Cardiac fibroblast (primary cell): Measurements from ENCODE around the gene KIFC3.

ENCODE experiments used
- DNase-seq, 2 donors: peaks; one replicate each; pipeline versions ENCODE4 v3.0.0 to v3.0.0-alpha.2; 2010; ENCODE audit warnings: low read depth in 2 of 2
- H3K4me3 ChIP-seq, 2 donors: replicated peaks in 1 of 2; 1 replicate in 1 of 2; 2 replicates in 1 of 2; pipeline ENCODE4 v1.5.1; 2011; ENCODE audit warnings: low read depth in 2 of 2, low read length in 2 of 2, mild to moderate bottlenecking in 2 of 2, moderate library complexity in 1 of 2
- CTCF ChIP-seq: IDR thresholded peaks from one replicate; pipeline ENCODE4 v1.5.1; 2011; ENCODE audit warnings: low read depth, mild to moderate bottlenecking, low read length, inconsistent platforms

Gene KIFC3

DNA sequence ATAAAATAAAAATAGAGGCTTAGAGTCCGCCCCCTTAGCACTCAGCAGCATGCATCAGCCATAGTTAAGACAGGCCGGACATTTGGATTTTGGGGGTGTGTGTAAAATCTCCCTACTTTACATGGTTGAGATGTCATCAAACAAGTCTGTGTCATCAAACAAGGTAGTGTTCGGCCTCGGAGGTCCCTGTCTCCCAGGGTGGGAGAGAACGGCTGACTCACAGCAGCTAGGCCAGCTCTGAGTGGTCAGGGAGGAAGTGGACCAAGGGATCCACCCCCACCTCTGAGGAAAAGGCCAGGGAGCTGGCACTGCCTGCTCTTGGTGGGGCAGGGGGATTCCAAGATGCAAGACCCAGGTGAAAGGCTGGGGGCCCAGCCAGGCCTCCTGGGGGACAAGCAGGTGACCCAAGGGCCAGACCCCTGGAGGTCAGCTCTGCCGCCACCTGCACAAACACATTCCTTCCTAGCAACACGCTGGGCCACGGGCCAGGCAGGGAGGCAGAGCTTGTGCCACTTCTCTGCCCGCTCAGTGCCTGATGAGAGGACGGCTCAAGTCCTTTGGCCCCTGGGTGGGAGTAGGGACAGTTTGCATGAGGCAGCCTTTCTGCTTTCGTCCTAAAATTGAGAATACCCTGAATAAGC is 28.5 kb downstream of the KIFC3 start:
- no peak overlapping the region for H3K4me3 ChIP-seq
- DNase-seq = peak in 1 of 2 donors; percentile 19
- TF ChIP-seq CTCF = no peak

DNA sequence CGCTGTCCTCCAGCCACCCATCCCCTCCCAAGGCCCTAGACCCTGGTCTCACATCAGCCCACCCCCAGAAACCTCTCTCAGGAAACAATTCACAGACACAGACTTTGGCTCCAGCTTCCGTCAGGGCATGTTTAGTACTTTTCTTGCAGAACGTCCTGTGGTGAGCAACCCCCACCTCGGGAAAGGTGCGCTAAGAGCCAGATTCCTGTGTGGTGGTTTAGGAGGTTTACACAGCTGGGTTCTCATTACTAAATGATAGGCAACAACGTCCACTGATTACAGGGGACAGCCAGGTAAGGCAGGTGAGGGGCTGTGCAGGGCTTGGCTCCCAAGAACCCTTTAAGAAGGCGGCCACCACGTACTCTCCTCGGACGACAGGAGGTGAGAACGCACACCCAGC is 29.3 kb downstream of the KIFC3 start:
- TF ChIP-seq CTCF = no peak
- H3K4me3 ChIP-seq = no peak overlapping the region
- DNase-seq = no peak

GRCh38 chr16:57771141-57771785 is 31.0 kb downstream of the KIFC3 start:
- no peak for DNase-seq
- no peak for TF ChIP-seq CTCF
- no peak overlapping the region for H3K4me3 ChIP-seq

DNA sequence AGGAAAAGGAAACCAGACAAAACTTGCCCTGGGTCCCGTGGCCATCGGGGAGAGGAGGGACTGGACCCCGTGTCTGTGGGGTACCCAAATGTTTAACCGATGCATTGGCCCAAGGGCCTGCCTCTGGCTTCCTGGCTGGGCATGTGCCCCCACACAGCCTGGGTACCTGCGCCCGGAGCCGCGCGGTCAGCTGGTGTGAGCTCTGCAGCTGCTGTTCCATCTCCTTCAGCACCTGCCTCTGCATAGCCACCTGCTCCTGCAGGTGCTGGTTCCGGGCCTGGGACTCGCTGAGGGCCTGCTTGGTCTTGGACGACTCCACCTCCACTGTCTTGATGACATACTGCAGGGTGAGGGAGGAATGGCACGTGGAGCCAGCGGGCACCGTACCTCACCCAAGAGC is 31.9 kb downstream of the KIFC3 start:
- TF ChIP-seq CTCF = no peak
- DNase-seq = no peak

DNA sequence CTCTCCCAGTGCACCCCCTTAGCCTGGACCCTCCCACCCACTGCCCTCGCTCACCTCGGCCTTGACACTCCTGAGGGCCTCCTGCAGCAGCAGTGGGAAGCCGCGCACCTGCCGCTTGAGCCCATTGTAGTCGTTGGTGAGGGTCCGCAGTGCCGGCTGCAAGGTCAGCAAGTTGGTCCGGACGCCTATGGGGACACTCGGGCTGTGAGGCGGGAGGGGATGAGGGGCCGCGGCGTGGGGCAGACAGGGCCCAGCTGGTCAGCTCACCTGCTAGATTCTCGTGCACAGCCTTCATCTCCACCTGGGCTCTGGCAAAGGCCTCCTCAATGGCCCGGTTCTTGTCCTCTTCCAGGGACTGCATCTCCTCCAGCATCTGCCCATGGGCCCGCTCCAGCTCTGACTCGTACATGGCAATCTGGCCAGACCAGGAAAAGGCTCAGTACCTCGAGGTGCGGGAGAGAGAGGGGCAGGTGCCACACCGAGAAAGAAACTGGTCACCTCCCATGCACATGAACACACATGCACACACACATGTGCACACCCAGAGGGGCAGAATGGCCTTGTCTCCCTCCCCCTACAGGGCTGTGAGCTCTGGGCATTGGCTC is 32.6 kb downstream of the KIFC3 start:
- DNase-seq = no peak
- H3K4me3 ChIP-seq = no peak overlapping the region
- TF ChIP-seq CTCF = no peak

More for the DNA sequence above, 31.9 kb downstream of the KIFC3 start:
- no peak overlapping the region for H3K4me3 ChIP-seq

DNA sequence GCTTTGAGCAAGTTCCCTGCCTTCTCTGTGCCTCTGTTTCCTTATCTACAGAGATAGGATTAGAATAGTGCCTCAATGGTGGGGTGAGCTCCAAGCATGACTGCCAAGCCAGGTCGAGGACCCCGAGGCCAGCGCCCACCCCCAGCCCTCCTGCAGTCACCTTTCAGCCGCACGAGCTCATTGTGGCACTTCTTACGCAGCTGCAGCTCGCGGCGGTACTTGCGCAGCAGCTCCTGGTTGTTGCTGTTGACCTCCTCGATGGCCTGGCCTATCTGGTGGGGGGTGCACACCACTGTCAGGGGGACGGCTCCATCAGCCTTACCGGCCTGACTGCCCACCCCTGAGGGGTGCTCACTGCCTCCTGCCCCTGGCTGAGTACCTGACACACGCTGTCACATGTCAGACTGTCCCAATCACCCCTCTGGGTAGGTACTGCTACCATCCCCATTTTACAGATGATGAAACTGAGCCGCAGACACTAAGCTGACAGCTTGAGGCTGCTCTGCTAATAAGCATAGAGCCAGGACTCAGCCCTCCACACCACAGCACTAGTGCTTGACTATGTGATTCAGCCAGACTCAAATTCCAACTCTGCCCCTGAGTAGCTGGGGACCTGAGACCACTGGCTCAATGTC is 35.5 kb downstream of the KIFC3 start:
- no peak for DNase-seq
- TF ChIP-seq CTCF = no peak
- no peak overlapping the region for H3K4me3 ChIP-seq
